Measurements from ENCODE around the gene MAGI3.

GRCh38 chr1:113630340-113631327 is 240.3 kb downstream of the MAGI3 start:
- TF ChIP-seq CTCF (IDR thresholded peaks at IDR 0.05) = no peak
- no peak for TF ChIP-seq POLR2A (IDR thresholded peaks at IDR 0.05)
